ENCODE data around the gene OR6C1. TPM values are rescaled to one million over a fixed set of nuclear protein-coding genes. Genes with fewer than 3 reads are reported as not detected.
"Not testable (repeated sequence)": the region's sequence is repeated elsewhere in the genome, so short reads cannot be mapped to it uniquely, and the experiment has no call there.

Gene OR6C1
- polyA plus RNA-seq: not detected

DNA sequence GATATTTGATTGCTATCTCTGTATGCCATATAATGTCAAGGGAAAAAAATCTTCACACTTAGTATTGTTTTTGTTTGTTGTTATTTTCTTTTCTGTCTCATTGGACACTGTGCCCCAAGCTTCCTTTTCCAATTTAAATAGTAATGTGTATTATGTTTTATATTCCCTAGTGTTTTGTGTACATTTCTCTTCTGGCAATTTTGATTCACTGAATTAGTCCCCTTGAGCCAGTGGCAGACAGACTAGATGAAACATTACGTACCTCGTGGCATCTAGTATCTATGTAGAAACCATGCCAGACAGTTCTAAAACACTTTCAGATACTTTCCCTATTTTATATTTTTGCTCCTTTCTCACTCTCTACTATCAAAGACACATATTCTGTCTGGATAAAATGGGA lies at the start of gene OR6C1:
Gene OR6C1, plus strand, starts transcription at position 301 of the 400 bp plus-strand sequence. CDS start 6,257 bp downstream, outside the sequence.
- Mint-ChIP-seq H3K9me3 (peaks cover 0 to 1% (median 0%) of the 10 kb centered on the region in 3 donors), H3K27ac (no peak within 1 kb of the TSS), H3K4me1 (no peaks in the 10 kb centered on the region), H3K27me3 (peaks cover under 1% of the 10 kb centered on the region), H3K36me3 (no peaks in the 10 kb centered on the region), H3K4me3 (no peak within 1 kb of the TSS)

GRCh38 chr12:55280991-55281390 lies 33.2 kb upstream of the OR6C1 start:
- Mint-ChIP-seq H3K9me3 (peaks cover 0 to 10% (median 5%) of the 10 kb centered on the region in 3 donors), H3K4me3 (no peak overlapping the region), H3K36me3 (no peaks in the 10 kb centered on the region), H3K27ac (no peak overlapping the region), H3K27me3 (no peaks in the 10 kb centered on the region), H3K4me1 (no peaks in the 10 kb centered on the region)

GRCh38 chr12:55289999-55290398 lies 24.1 kb upstream of the OR6C1 start:
- Mint-ChIP-seq H3K36me3 (no peaks in the 10 kb centered on the region), H3K4me3 (no peak overlapping the region), H3K4me1 (no peaks in the 10 kb centered on the region), H3K27me3 (peaks cover 3% of the 10 kb centered on the region), H3K27ac (no peak overlapping the region), H3K9me3 (no peaks in the 10 kb centered on the region)

DNA sequence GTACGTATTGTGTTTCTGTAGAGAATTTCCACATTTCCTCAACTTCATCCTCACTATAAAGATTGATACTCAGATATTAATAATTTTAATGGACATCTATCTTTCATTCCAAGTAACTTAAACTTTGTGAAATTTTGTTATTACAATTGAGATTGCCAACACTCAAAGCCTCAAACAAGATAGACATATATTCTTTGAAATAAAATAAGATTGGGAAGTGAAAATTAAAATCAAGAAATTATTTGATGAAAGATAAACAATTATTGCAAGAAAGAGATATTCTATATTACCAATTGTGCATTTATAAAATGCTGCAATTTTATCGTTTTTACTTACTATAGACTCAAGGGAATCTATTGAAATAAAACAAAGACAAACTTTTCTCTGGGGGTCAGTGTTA lies 17.7 kb upstream of the OR6C1 start, which contains the start of gene OR6C6:
Gene OR6C6, minus strand, starts transcription at position 101 of the 400 bp plus-strand sequence. CDS start 1,337 bp downstream, outside the sequence.
- no peak within 1 kb of the TSS for H3K4me3 Mint-ChIP-seq
- H3K36me3 Mint-ChIP-seq: no peaks in the 10 kb centered on the region
- peaks cover 0 to 2% (median 0%) of the 10 kb centered on the region in 3 donors for H3K9me3 Mint-ChIP-seq
- H3K4me1 Mint-ChIP-seq: no peaks in the 10 kb centered on the region
- H3K27ac Mint-ChIP-seq: no peak within 1 kb of the TSS
- H3K27me3 Mint-ChIP-seq: peaks cover 4% of the 10 kb centered on the region

DNA sequence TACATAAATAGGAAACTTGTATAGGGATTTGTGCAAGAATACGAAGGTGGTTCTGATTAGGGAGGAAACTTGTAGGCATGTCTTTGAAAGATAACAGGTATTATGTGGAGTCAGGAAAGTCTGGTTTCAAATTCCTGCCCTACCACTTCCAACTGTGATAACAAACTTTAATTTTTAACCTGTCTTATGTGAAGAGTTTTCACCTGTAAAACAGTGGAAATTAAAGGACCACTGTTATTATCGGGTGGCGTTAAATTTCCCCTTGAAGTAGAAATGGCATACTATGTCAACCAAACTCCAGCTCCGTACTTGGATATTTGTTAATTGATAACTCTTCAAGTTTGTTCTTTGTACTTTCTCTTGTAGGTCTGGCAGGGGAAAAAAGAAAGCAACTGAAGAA lies 6.1 kb downstream of the OR6C1 start:
- Mint-ChIP-seq H3K27ac (no peak overlapping the region), H3K9me3 (peaks cover 0 to 4% (median under 1%) of the 10 kb centered on the region in 3 donors), H3K36me3 (no peaks in the 10 kb centered on the region), H3K4me3 (no peak overlapping the region), H3K27me3 (peaks cover 2% of the 10 kb centered on the region), H3K4me1 (no peaks in the 10 kb centered on the region)

GRCh38 chr12:55325801-55326200 lies 11.7 kb downstream of the OR6C1 start:
- H3K27me3 Mint-ChIP-seq, H3K4me1 Mint-ChIP-seq, H3K4me3 Mint-ChIP-seq, H3K36me3 Mint-ChIP-seq, H3K9me3 Mint-ChIP-seq, H3K27ac Mint-ChIP-seq: not testable (repeated sequence)

DNA sequence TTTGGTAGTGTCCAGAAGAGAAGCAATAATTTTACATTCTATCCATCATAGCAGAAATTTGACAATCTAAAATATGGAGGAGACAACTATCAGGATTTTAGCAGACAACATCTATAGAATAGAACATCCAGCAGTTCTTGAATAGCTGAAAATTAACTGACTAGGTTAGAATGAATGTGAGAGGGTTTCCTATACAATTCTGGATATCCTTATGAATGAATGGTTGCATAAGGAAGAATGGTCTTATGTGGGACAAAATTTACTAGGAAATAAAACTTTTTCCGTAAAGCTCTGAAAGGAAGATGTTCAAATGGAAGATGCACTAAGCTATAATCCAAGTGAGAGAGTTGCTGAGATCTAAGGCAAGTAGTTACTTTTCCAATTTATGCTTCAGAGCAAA lies 16.3 kb downstream of the OR6C1 start, which contains the start of gene OR6C3:
Gene OR6C3, plus strand, starts transcription at position 301 of the 400 bp plus-strand sequence. CDS start 955 bp downstream, outside the sequence.
- Mint-ChIP-seq H3K27ac (no peak within 1 kb of the TSS), H3K4me3 (no peak within 1 kb of the TSS), H3K9me3 (no peaks in the 10 kb centered on the region), H3K36me3 (no peaks in the 10 kb centered on the region), H3K4me1 (no peaks in the 10 kb centered on the region), H3K27me3 (peaks cover 5% of the 10 kb centered on the region)

- H3K4me1 Mint-ChIP-seq: no peaks in the 10 kb centered on the region
- no peaks in the 10 kb centered on the region for H3K9me3 Mint-ChIP-seq
- peaks cover 5% of the 10 kb centered on the region for H3K27me3 Mint-ChIP-seq
- H3K4me3 Mint-ChIP-seq: no peak overlapping the region
- H3K36me3 Mint-ChIP-seq: no peaks in the 10 kb centered on the region
- H3K27ac Mint-ChIP-seq: no peak overlapping the region
Observed at GRCh38 chr12:55336002-55336401, 21.9 kb downstream of the OR6C1 start.

- H3K4me1 Mint-ChIP-seq, H3K36me3 Mint-ChIP-seq, H3K4me3 Mint-ChIP-seq, H3K27ac Mint-ChIP-seq, H3K9me3 Mint-ChIP-seq, H3K27me3 Mint-ChIP-seq: not testable (repeated sequence)
Observed at GRCh38 chr12:55355338-55355737, 41.2 kb downstream of the OR6C1 start.

DNA sequence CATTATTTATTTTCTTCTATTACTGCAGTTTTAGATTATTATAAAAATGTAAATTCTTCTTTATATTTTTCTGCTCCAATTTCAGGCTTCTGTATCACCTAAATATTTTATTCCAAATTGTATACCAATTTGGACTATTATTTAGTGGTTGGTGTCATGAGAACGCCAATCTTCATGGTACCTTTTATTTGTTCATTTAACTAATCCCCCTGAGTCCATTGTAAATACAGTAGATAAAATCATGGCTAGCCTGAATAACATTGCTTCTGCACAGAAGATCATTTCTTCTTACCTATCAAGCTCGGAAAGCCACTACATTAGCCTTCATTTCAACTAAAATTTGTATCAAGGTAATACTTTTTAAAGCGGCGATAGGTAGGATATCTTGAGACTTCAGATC lies 48.5 kb downstream of the OR6C1 start, which contains the start of gene OR6C75:
Gene OR6C75, plus strand, starts transcription at position 301 of the 400 bp plus-strand sequence. CDS start 2,136 bp downstream, outside the sequence.
- H3K27ac Mint-ChIP-seq: no peak within 1 kb of the TSS
- no peaks in the 10 kb centered on the region for H3K9me3 Mint-ChIP-seq
- no peaks in the 10 kb centered on the region for H3K36me3 Mint-ChIP-seq
- peaks cover 6% of the 10 kb centered on the region for H3K27me3 Mint-ChIP-seq
- H3K4me1 Mint-ChIP-seq: no peaks in the 10 kb centered on the region
- H3K4me3 Mint-ChIP-seq: no peak within 1 kb of the TSS

- no peaks in the 10 kb centered on the region for H3K36me3 Mint-ChIP-seq
- peaks cover 6% of the 10 kb centered on the region for H3K27me3 Mint-ChIP-seq
- H3K4me3 Mint-ChIP-seq: no peak overlapping the region
- H3K4me1 Mint-ChIP-seq: no peaks in the 10 kb centered on the region
- H3K9me3 Mint-ChIP-seq: no peaks in the 10 kb centered on the region
- H3K27ac Mint-ChIP-seq: no peak overlapping the region
Observed at GRCh38 chr12:55365086-55365485, 50.9 kb downstream of the OR6C1 start.

Other genes with a start within 250 kb of the OR6C1 start
- not detected for gene OR9K2, start 187.9 kb upstream of the OR6C1 start, polyA plus RNA-seq
- not detected for gene OR10A7, start 93.3 kb upstream of the OR6C1 start, polyA plus RNA-seq
- gene OR6C74, start 69.7 kb upstream of the OR6C1 start, polyA plus RNA-seq: not detected
- not detected for gene OR6C6, start 17.8 kb upstream of the OR6C1 start, polyA plus RNA-seq
- gene OR6C3, start 16.4 kb downstream of the OR6C1 start, polyA plus RNA-seq: not detected
- gene OR6C75, start 48.6 kb downstream of the OR6C1 start, polyA plus RNA-seq: not detected
- not detected for gene OR6C65, start 86.2 kb downstream of the OR6C1 start, polyA plus RNA-seq
- not detected for gene OR6C76, start 111.9 kb downstream of the OR6C1 start, polyA plus RNA-seq
- not detected for gene OR6C2, start 129.7 kb downstream of the OR6C1 start, polyA plus RNA-seq
- gene OR6C70, start 155.8 kb downstream of the OR6C1 start, polyA plus RNA-seq: not detected
- not detected for gene OR6C68, start 178.0 kb downstream of the OR6C1 start, polyA plus RNA-seq
- gene OR6C4, start 235.3 kb downstream of the OR6C1 start, polyA plus RNA-seq: not detected